ENCODE results near the gene EFEMP2. TPM values are rescaled to one million over a fixed set of nuclear protein-coding genes. Genes with fewer than 3 reads are reported as not detected.
A peak's percentile ranks its signal among the peaks of the same experiment; 100 is the strongest.

EFEMP2 gene
- total and polyA plus RNA-seq, 2 experiments from 2014 or later = 7.4 to 9.4 TPM

GRCh38 chr11:65888163-65888814 is 15.7 kb upstream of the EFEMP2 start, which contains the start of gene FIBP:
TSS of gene FIBP (minus strand) at chr11:65888471. CDS start at chr11:65888418, 53 bp downstream.
- peak within 1 kb of the TSS; percentile 95 for H2AFZ ChIP-seq
- H3K36me3 ChIP-seq (ENCODE audit: insufficient read depth) = peaks cover 14% of the 10 kb centered on the region; the same call in 1 of the 2 replicates
- H3K4me2 ChIP-seq = peak within 1 kb of the TSS; percentile 89
- H3K27ac ChIP-seq (ENCODE audit: low read depth) = peak within 1 kb of the TSS; percentile 83
- peak within 1 kb of the TSS; percentile 93 for H3K4me3 ChIP-seq
- H3K36me3 Mint-ChIP-seq (ENCODE audit: low read depth) = peaks cover 42% of the 10 kb centered on the region
- peak; percentile 95 for TF ChIP-seq POLR2AphosphoS5 (IDR thresholded peaks at IDR 0.05; ENCODE audit: low read depth)
- peak; percentile 91 for TF ChIP-seq CREB1 (CRISPR knock-in tag; IDR thresholded peaks at IDR 0.05; ENCODE audit: low read depth)
- TF ChIP-seq STAT1 (IDR thresholded peaks at IDR 0.05; ENCODE audit: unreplicated experiment) = no peak
- no peak for TF ChIP-seq EZH2phosphoT487 (IDR thresholded peaks at IDR 0.05; ENCODE audit: unreplicated experiment)
- no peak for TF ChIP-seq ZNF331 (CRISPR knock-in tag; IDR thresholded peaks at IDR 0.05; ENCODE audit: low read depth)
- 0 out of 2 replicates have a peak, but pooled peaks have one; percentile 61 for TF ChIP-seq ETS1 (IDR thresholded peaks at IDR 0.05)
- no peak for TF ChIP-seq EZH2 (IDR thresholded peaks at IDR 0.05; ENCODE audit: low read depth, unreplicated experiment)
- TF ChIP-seq CTCF (conservative IDR thresholded peaks at IDR 0.05; ENCODE audit: low read depth in 2 of 2) = peak; percentile 58 to 63
- ATAC-seq = peak; percentile 62
- peak within 1 kb of the TSS; percentile 98 for H3K4me3 Mint-ChIP-seq
- H3K79me2 ChIP-seq (replicated peaks; ENCODE audit: insufficient read depth) = peaks cover 13% of the 10 kb centered on the region
- H3K27me3 Mint-ChIP-seq (ENCODE audit: insufficient read depth, low read depth, poor library complexity) = peaks cover 40% of the 10 kb centered on the region
- peak within 1 kb of the TSS; percentile 99 for H3K27ac Mint-ChIP-seq
- H3F3A ChIP-seq (replicated peaks; ENCODE audit: low read depth) = peaks cover 39% of the 10 kb centered on the region
- H4K20me1 ChIP-seq (replicated peaks; ENCODE audit: insufficient read depth) = peaks cover 25% of the 10 kb centered on the region
- peaks cover 29% of the 10 kb centered on the region for H3K4me1 ChIP-seq (ENCODE audit: insufficient read depth)
- peak; percentile 97 for DNase-seq (ENCODE audit: low spot score)
- peaks cover 25% of the 10 kb centered on the region for H3K27me3 ChIP-seq (ENCODE audit: insufficient read depth)
- H3K4me1 Mint-ChIP-seq = peaks cover 42% of the 10 kb centered on the region
- no peaks in the 10 kb centered on the region for H3K9me2 ChIP-seq (ENCODE audit: insufficient read depth)
- H3K9me3 Mint-ChIP-seq = peaks cover 2% of the 10 kb centered on the region; the same call in 1 of the 3 replicates

GRCh38 chr11:65887723-65888162 is 15.1 kb upstream of the EFEMP2 start:
- no peak for ATAC-seq
- peaks cover 38% of the 10 kb centered on the region for H3K4me1 Mint-ChIP-seq
- H3K4me3 Mint-ChIP-seq = peak overlapping the region; percentile 98
- H3K36me3 ChIP-seq (ENCODE audit: insufficient read depth) = peaks cover 14% of the 10 kb centered on the region; the same call in 1 of the 2 replicates
- peaks cover 25% of the 10 kb centered on the region for H4K20me1 ChIP-seq (replicated peaks; ENCODE audit: insufficient read depth)
- H3K27ac ChIP-seq (ENCODE audit: low read depth) = peak overlapping the region; percentile 78; the same call in 1 of the 2 replicates
- peak overlapping the region; percentile 93 for H3K4me3 ChIP-seq
- H3K27ac Mint-ChIP-seq = peak overlapping the region; percentile 99
- H3K36me3 Mint-ChIP-seq (ENCODE audit: low read depth) = peaks cover 43% of the 10 kb centered on the region
- peak overlapping the region; percentile 89 for H3K4me2 ChIP-seq
- H3K4me1 ChIP-seq (ENCODE audit: insufficient read depth) = peaks cover 29% of the 10 kb centered on the region
- peaks cover 39% of the 10 kb centered on the region for H3F3A ChIP-seq (replicated peaks; ENCODE audit: low read depth)
- peaks cover 13% of the 10 kb centered on the region for H3K79me2 ChIP-seq (replicated peaks; ENCODE audit: insufficient read depth)
- H3K9me3 Mint-ChIP-seq = peaks cover 2% of the 10 kb centered on the region; the same call in 1 of the 3 replicates
- H2AFZ ChIP-seq = peak overlapping the region; percentile 95
- DNase-seq (ENCODE audit: low spot score) = no peak
- peaks cover 25% of the 10 kb centered on the region for H3K27me3 ChIP-seq (ENCODE audit: insufficient read depth)
- H3K27me3 Mint-ChIP-seq (ENCODE audit: insufficient read depth, low read depth, poor library complexity) = peaks cover 39% of the 10 kb centered on the region
- H3K9me2 ChIP-seq (ENCODE audit: insufficient read depth) = no peaks in the 10 kb centered on the region
- TF ChIP-seq EZH2phosphoT487 (IDR thresholded peaks at IDR 0.05; ENCODE audit: unreplicated experiment) (no peak), EZH2 (IDR thresholded peaks at IDR 0.05; ENCODE audit: low read depth, unreplicated experiment) (no peak), ZNF331 (CRISPR knock-in tag; IDR thresholded peaks at IDR 0.05; ENCODE audit: low read depth) (no peak), ZNF462 (CRISPR knock-in tag; IDR thresholded peaks at IDR 0.05) (no peak), NANOG (IDR thresholded peaks at IDR 0.05; ENCODE audit: borderline replicate concordance) (no peak)

Data from GM23338 (cell line).